ENCODE data around the gene SPTA1.

The SPTA1 gene

DNA sequence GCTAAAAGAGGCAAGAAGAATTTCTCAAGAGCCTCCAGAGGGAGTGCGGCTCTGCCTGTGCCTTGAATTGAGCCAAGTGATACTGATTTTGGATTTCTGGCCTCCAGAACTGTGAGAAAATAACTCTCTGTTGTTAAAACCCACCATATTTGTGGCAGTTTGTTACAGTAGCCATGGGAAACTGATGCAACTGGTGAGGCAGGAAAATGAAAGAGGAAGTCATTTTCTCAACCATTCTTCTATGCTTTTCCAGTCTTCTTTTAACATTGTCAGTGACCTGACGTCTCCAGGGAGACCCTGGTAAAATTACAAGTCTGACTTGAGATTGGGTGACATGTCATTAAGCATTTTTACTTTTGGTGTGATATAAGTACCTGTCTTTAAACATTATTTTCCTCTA, 121.9 kb downstream of the SPTA1 start:
- DNase-seq = no peak

DNA sequence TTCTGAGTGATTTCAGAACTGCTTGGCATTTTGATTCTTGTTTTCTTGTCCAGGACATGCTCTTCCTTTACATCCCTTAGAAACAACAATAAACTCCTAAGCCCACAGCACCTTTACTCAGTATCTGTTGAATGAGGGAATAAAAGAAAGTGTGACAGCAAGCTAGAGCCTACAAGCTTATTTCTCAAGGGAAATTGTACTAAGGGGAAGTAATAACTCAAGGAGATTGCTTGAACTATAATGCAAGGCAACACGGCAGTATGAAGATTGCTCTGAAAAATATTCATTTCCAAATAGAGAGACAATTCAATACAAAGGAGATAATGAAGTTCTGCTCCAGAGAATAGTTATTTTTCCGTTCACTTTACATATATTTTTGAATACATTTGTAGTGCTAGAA, 122.7 kb downstream of the SPTA1 start:
- no peak for DNase-seq
